D721Med (cell line): ENCODE data around the gene YPEL5.

ENCODE experiments used
- DNase-seq: peaks from one replicate; pipeline ENCODE4 v3.0.0; 2011; ENCODE audit warnings: low spot score; ENCODE audit not compliant: insufficient read length
- FAIRE-seq: peaks from 2 replicates; lab custom pipeline; 2011; peaks lifted over from hg19 to GRCh38; lab: Jason Lieb, UNC
- TF ChIP-seq, protein P1 (sequence below): IDR thresholded peaks from 2 replicates; pipeline ENCODE4 v1.5.1; 2012; ENCODE audit warnings: mild to moderate bottlenecking, control low read depth; ENCODE audit not compliant: insufficient read depth; ENCODE audit errors: missing control alignments

Gene YPEL5

DNA sequence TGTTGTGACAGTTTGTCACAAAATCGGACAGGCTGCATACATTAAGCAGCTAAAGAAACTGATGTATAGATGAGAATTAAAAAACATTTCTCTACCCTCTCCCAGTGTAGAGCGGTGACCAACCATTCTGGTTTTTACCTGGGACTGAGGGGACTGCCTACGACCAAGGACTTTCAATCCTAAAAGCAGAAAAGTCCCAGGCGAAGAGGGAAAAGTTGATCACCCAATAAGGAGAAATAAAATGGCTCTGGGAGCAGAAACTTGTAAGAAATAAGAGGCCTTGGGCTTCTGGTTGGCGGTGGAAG lies 30.9 kb upstream of the YPEL5 start:
- DNase-seq: no peak
- TF ChIP-seq, protein P1, sequence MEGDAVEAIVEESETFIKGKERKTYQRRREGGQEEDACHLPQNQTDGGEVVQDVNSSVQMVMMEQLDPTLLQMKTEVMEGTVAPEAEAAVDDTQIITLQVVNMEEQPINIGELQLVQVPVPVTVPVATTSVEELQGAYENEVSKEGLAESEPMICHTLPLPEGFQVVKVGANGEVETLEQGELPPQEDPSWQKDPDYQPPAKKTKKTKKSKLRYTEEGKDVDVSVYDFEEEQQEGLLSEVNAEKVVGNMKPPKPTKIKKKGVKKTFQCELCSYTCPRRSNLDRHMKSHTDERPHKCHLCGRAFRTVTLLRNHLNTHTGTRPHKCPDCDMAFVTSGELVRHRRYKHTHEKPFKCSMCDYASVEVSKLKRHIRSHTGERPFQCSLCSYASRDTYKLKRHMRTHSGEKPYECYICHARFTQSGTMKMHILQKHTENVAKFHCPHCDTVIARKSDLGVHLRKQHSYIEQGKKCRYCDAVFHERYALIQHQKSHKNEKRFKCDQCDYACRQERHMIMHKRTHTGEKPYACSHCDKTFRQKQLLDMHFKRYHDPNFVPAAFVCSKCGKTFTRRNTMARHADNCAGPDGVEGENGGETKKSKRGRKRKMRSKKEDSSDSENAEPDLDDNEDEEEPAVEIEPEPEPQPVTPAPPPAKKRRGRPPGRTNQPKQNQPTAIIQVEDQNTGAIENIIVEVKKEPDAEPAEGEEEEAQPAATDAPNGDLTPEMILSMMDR: no peak
- no peak for FAIRE-seq

DNA sequence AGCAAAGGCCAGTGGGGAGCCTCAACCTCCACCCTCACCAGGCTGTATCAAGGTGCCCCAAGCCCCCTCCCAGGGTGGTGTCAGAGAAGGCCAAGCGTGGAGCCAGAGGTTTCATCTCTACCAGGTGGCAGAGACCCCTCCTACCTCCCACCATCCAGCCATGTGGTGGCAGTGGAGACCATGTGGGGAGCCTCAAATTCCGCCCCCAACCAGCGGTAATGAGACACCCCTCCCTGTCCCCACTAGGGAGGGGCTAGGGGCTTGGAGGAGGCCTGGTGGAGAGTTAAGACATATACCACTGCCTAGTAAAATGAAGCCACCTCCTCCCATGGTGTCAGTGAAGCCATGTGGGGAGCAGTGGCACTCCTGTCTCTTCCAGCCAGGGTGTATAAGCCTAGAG lies 24.4 kb upstream of the YPEL5 start:
- TF ChIP-seq, protein P1: no peak
- DNase-seq: no peak
- no peak for FAIRE-seq

DNA sequence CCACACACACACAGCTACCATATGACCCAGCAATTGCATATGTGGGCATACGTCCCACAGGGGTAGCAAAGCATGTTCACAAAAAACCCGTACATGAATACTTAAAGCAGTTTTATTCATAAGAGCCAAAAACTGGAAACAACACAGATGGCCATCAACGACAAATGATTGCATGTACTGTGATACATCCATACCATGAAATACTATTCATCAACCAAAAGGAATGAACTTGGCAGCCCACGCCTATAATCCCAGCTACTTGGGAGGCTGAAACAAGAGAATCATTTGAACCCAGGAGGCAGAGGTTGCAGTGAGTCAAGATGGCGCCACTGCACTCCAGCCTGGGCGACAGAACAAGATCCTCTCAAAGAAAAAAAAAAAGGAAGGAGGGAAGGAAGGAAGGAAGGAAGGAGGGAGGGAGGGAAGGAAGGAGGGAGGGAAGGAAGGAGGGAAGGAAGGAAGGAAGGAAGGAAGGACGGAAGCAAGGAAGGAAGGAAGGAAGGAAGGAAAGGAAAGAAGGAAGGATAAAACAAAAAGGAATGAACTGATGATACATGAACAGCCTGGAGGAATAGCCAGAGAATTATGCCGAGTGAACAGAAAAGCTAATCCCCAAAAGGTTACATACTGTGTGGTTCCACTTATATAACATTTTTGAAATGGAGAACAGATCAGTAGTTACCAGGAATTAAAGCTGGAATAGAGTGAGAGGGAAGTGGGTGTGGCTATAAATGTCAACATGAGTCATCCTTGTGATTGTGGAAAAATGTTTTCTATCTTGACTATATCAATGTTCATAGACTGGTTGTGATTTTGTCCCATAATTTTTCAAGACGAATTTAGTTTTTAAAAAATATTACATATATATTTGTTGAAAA lies 19.6 kb upstream of the YPEL5 start:
- TF ChIP-seq, protein P1: no peak
- no peak for DNase-seq
- FAIRE-seq: no peak

DNA sequence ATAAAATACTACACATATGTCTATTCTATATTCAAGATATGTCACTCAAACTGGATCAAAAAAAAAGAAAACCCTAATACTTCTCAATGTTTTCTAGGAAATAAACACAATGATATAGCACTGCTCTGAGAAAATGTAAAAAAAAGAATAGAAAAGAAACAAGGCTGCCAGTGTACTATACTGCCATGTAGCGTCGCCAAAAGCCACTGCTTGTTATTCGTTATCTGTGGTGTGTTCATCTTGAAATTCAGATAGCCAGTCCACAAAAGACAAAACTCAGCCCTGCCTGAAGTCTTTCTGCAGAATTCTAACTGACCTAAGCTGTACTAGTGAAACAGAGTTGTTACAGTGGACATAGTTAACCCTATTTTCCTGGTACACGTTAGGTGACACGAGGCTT lies 12.2 kb upstream of the YPEL5 start:
- DNase-seq: no peak
- TF ChIP-seq, protein P1: no peak
- no peak for FAIRE-seq

DNA sequence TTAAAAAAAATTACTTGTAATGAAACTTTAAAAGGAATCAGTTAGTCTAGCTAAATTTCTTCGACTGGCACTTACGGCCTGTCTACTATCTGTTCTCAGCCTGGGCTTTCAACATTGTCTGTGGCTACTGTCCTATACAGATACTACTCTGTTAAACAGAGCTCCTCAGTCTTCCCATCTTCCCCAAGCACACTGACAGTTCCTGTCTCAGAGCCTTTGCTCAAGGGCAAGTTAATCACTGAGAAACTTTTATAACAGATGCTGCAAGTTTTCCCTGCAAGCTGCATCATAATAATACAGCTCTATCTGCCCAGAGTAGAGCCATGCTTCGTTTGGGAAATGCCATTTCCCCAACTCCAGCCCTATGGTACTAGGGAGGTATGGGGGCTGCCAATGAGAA lies 11.3 kb upstream of the YPEL5 start:
- no peak for DNase-seq
- FAIRE-seq: no peak

DNA sequence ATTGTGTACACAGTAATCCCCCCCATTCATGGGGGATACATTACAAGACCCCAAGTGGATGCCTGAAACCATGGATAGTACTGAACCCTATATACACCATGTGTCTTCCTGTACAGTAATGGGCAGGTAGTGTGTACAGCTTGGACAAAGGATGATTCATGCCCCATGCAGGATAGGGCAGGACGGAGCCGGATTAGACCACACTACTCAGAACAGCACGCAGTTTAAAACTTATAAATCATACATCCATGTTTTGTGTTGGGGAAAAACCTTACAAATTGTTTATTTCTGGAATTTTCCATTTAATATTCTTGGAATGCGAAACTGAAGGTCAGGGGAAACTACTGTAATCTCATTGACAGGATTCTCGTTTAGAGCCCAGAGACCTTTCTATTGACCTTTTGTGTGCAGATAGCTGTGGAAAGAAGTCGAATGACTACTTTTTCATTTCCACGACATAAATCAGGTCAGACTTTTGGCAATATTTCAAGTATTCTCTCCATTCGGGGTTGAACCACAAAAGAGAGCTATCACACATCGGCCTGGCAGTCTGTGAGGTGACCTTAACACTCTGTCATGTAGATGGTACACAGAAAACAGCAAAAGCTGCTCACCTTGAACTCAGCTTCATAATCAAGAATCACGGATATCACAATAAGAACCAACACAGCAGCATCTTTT lies 9.9 kb upstream of the YPEL5 start:
- no peak for DNase-seq
- FAIRE-seq: no peak
- TF ChIP-seq, protein P1: no peak

More for the DNA sequence above, 11.3 kb upstream of the YPEL5 start:
- TF ChIP-seq, protein P1: no peak
